ENCODE results near the gene PATJ. TPM values are rescaled to one million over a fixed set of nuclear protein-coding genes. Genes with fewer than 3 reads are reported as not detected.

The PATJ gene
- total and polyA plus RNA-seq, 2 of the 13 experiments (the other 11 are each of a cell fraction or from before 2014, with no cell fraction given) = 6.2 to 16.8 TPM

GRCh38 chr1:61724813-61725694, 17.2 kb upstream of the PATJ start, which contains the start of gene TM2D1 (continued):
- TF ChIP-seq, protein P1, sequence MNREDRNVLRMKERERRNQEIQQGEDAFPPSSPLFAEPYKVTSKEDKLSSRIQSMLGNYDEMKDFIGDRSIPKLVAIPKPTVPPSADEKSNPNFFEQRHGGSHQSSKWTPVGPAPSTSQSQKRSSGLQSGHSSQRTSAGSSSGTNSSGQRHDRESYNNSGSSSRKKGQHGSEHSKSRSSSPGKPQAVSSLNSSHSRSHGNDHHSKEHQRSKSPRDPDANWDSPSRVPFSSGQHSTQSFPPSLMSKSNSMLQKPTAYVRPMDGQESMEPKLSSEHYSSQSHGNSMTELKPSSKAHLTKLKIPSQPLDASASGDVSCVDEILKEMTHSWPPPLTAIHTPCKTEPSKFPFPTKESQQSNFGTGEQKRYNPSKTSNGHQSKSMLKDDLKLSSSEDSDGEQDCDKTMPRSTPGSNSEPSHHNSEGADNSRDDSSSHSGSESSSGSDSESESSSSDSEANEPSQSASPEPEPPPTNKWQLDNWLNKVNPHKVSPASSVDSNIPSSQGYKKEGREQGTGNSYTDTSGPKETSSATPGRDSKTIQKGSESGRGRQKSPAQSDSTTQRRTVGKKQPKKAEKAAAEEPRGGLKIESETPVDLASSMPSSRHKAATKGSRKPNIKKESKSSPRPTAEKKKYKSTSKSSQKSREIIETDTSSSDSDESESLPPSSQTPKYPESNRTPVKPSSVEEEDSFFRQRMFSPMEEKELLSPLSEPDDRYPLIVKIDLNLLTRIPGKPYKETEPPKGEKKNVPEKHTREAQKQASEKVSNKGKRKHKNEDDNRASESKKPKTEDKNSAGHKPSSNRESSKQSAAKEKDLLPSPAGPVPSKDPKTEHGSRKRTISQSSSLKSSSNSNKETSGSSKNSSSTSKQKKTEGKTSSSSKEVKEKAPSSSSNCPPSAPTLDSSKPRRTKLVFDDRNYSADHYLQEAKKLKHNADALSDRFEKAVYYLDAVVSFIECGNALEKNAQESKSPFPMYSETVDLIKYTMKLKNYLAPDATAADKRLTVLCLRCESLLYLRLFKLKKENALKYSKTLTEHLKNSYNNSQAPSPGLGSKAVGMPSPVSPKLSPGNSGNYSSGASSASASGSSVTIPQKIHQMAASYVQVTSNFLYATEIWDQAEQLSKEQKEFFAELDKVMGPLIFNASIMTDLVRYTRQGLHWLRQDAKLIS (CRISPR knock-in tag; IDR thresholded peaks at IDR 0.05) = 0 out of 2 replicates have a peak, but pooled peaks have one; percentile 76
- no peak for TF ChIP-seq HDAC6 (IDR thresholded peaks at IDR 0.05; ENCODE audit: low read depth, low read length)
- 0 out of 2 replicates have a peak, but pooled peaks have one; percentile 57 for TF ChIP-seq ZNF33B (CRISPR knock-in tag; IDR thresholded peaks at IDR 0.05)
- TF ChIP-seq ARID5B (CRISPR knock-in tag; IDR thresholded peaks at IDR 0.05) = peak; percentile 77
- peak; percentile 92; the same call in 1 of the 2 replicates for TF ChIP-seq ZNF225 (CRISPR knock-in tag; IDR thresholded peaks at IDR 0.05)
- no peak for TF ChIP-seq ZBTB44 (CRISPR knock-in tag; IDR thresholded peaks at IDR 0.05)
- no peak for TF ChIP-seq MAF1 (CRISPR knock-in tag; IDR thresholded peaks at IDR 0.05; ENCODE audit: borderline replicate concordance)
- TF ChIP-seq HMGXB3 (CRISPR knock-in tag; IDR thresholded peaks at IDR 0.05; ENCODE audit: borderline replicate concordance) = peak; percentile 49; the same call in 1 of the 2 replicates
- TF ChIP-seq BRCA1 (CRISPR knock-in tag; IDR thresholded peaks at IDR 0.05) = no peak
- peak; percentile 92 for TF ChIP-seq ZBTB20 (CRISPR knock-in tag; IDR thresholded peaks at IDR 0.05; ENCODE audit: borderline replicate concordance, low read depth)
- TF ChIP-seq MTF2 (CRISPR knock-in tag; IDR thresholded peaks at IDR 0.05; ENCODE audit: borderline replicate concordance) = no peak
- no peak for TF ChIP-seq STAG1 (CRISPR knock-in tag; IDR thresholded peaks at IDR 0.05)
- no peak for TF ChIP-seq CHCHD3 (CRISPR knock-in tag; IDR thresholded peaks at IDR 0.05)
- TF ChIP-seq ZNF605 (CRISPR knock-in tag; IDR thresholded peaks at IDR 0.05) = 0 out of 2 replicates have a peak, but pooled peaks have one; percentile 44
